Left lung (tissue), 10 donors: ENCODE results near the gene CELA3A. TPM values are rescaled to one million over a fixed set of nuclear protein-coding genes. Genes with fewer than 3 reads are reported as not detected.
A peak's percentile ranks its signal among the peaks of the same experiment; 100 is the strongest.
"Not testable (repeated sequence)": the region's sequence is repeated elsewhere in the genome, so short reads cannot be mapped to it uniquely, and the experiment has no call there.

Experiments
- ATAC-seq: fragments of 200-7000 bp; cut with Tn5 transposase; one replicate; pipeline ENCODE4 v1.9.1; 2020; ENCODE audit warnings: moderate library complexity
- DNase-seq, 4 donors: peaks; one replicate each; pipeline ENCODE4 v3.0.0-alpha.2; 2013 to 2020
- H3K27ac ChIP-seq, 2 donors: fragments of 200-600 bp; sonication (generic) in 1 of 2; one replicate each; pipeline versions ENCODE4 v1.5.0 to v1.8.0; 2020 to 2021
- H3K27me3 ChIP-seq, 2 donors: fragments of 200-600 bp; sonication (generic) in 1 of 2; one replicate each; pipeline versions ENCODE4 v1.5.0 to v1.8.0; 2020 to 2021
- H3K36me3 ChIP-seq, 2 donors: fragments of 200-600 bp; sonication (generic) in 1 of 2; one replicate each; pipeline versions ENCODE4 v1.5.0 to v1.8.0; 2020 to 2021
- H3K4me1 ChIP-seq, 2 donors: fragments of 200-600 bp; one replicate each; pipeline ENCODE4 v1.8.0; 2021
- H3K4me3 ChIP-seq, 2 donors: fragments of 200-600 bp; sonication (generic) in 1 of 2; one replicate each; pipeline versions ENCODE4 v1.5.0 to v1.8.0; 2020 to 2021; ENCODE audit warnings: mild to moderate bottlenecking in 1 of 2
- H3K9me3 ChIP-seq, 2 donors: fragments of 200-600 bp; sonication (generic) in 1 of 2; one replicate each; pipeline versions ENCODE4 v1.5.0 to v1.8.0; 2020 to 2021
- intact Hi-C, 2 donors: fragments of 100-400 bp; cut with DNase I; formaldehyde crosslinking; loops; one replicate each; pipeline versions ENCODE4 v1.11.2 to v1.14.2; 2022
- polyA plus RNA-seq, 6 donors: library from polyadenylated mRNA; unstranded; fragments of 120-200 nt; gene quantifications; one replicate each; pipeline ENCODE4 v1.2.1, GENCODE V29; 2013; ENCODE audit not compliant: insufficient read length in 6 of 6
- total RNA-seq, 2 donors: library from RNA; stranded (reverse); fragmentation: NEBNext Ultra II Directional; extraction: Animal tissue kit (Norgen Biotek cat#: 25700); gene quantifications; one replicate each; pipeline ENCODE4 v1.2.1, GENCODE V29; 2021
- TF ChIP-seq, protein P1 (sequence below), 2 donors: fragments of 200-600 bp; sonication (generic) in 1 of 2; IDR thresholded peaks; one replicate each; pipeline versions ENCODE4 v1.5.0 to v1.8.0; 2021; ENCODE audit warnings: antibody characterized with exemption in 2 of 2
- donor health status: DM: no; HTN: yes; CAD: no.
- donor health status: DM: no; HTN: no; CAD: no.

CELA3A gene
- total and polyA plus RNA-seq, 8 donors, result not detected

DNA sequence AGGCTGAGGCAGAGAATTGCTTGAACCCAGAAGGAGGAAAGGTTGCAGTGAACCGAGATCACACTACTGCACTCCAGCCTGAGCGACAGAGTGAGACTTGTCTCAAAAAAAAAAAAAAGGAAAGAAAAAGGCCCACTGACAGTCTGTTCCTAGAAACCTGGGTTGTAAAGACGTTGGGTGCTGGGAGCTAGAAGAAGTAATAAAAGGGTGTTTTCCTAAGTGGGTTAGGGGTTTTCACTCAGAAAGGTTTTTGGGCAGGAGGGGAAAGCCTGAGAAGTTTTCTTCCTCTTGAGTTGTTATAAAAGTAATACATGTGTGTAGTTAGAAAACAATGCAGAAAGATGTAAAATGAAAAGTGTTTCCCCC, 25.4 kb downstream of the CELA3A start:
- ATAC-seq, result no peak
- H3K27me3 ChIP-seq, result no peaks in the 10 kb centered on the region
- peaks cover 0 to 42% of the 10 kb centered on the region in 2 donors for H3K4me1 ChIP-seq
- H3K4me3 ChIP-seq, result no peak overlapping the region
- no peaks in the 10 kb centered on the region for H3K36me3 ChIP-seq
- no peak overlapping the region for H3K27ac ChIP-seq
- TF ChIP-seq, protein P1, sequence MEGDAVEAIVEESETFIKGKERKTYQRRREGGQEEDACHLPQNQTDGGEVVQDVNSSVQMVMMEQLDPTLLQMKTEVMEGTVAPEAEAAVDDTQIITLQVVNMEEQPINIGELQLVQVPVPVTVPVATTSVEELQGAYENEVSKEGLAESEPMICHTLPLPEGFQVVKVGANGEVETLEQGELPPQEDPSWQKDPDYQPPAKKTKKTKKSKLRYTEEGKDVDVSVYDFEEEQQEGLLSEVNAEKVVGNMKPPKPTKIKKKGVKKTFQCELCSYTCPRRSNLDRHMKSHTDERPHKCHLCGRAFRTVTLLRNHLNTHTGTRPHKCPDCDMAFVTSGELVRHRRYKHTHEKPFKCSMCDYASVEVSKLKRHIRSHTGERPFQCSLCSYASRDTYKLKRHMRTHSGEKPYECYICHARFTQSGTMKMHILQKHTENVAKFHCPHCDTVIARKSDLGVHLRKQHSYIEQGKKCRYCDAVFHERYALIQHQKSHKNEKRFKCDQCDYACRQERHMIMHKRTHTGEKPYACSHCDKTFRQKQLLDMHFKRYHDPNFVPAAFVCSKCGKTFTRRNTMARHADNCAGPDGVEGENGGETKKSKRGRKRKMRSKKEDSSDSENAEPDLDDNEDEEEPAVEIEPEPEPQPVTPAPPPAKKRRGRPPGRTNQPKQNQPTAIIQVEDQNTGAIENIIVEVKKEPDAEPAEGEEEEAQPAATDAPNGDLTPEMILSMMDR (IDR thresholded peaks at IDR 0.05), result no peak
- intact Hi-C loops, result no loop called here
- no peaks in the 10 kb centered on the region for H3K9me3 ChIP-seq
- DNase-seq, result no peak

DNA sequence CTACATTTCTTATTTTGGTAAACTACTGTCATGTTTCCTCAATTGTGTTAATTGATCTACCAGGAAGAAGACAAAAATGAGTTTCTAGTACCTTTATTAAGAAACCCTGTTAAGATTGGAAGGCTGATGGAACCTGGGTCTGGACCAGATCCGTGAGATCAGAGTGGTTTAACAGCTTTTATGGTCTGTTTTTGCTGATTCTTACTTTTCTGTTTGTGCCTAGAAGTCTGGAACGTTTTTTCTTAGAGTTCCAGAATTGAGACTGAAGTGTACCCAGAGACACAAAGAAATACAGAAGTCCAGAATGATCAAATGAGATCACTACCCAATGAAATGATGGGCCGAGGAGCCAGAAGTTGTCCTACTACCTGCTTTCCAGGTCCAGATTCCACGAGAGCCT, 28.6 kb downstream of the CELA3A start:
- ATAC-seq, result no peak
- Histone ChIP-seq H3K27ac (peak overlapping the region in 1 of 2 donors; percentile 14), H3K9me3 (no peaks in the 10 kb centered on the region), H3K36me3 (no peaks in the 10 kb centered on the region), H3K4me1 (peaks cover 0 to 31% of the 10 kb centered on the region in 2 donors), H3K27me3 (no peaks in the 10 kb centered on the region), H3K4me3 (no peak overlapping the region)
- TF ChIP-seq, protein P1 (IDR thresholded peaks at IDR 0.05), result no peak
- intact Hi-C loops, result no loop called here
- no peak for DNase-seq

DNA sequence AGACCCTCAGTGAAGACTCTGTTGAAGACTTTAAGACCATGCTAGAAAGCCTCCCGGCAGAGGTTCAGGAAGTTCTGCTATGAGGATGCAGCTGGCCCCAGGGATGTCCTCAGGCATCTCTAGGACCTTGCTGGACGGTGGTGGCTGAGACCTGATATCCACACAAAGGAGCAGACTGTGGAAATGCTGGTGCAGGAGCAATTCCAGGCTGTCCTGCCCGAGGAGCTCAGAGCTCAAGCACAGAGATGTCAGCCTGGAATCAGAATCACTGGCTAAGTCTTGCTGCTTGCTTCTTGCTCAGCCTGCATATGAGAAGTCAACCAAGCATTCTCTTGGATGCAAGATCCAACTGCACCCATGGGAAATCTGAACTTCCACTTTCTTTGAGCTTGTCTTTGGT, 29.0 kb downstream of the CELA3A start:
- no peak overlapping the region for H3K4me3 ChIP-seq
- H3K9me3 ChIP-seq, result no peaks in the 10 kb centered on the region
- H3K27ac ChIP-seq, result peak overlapping the region in 1 of 2 donors; percentile 75
- H3K4me1 ChIP-seq, result peaks cover 0 to 31% of the 10 kb centered on the region in 2 donors
- DNase-seq, result no peak
- TF ChIP-seq, protein P1 (IDR thresholded peaks at IDR 0.05), result no peak
- intact Hi-C loops, result no loop called here
- no peaks in the 10 kb centered on the region for H3K27me3 ChIP-seq
- no peak for ATAC-seq
- H3K36me3 ChIP-seq, result no peaks in the 10 kb centered on the region

DNA sequence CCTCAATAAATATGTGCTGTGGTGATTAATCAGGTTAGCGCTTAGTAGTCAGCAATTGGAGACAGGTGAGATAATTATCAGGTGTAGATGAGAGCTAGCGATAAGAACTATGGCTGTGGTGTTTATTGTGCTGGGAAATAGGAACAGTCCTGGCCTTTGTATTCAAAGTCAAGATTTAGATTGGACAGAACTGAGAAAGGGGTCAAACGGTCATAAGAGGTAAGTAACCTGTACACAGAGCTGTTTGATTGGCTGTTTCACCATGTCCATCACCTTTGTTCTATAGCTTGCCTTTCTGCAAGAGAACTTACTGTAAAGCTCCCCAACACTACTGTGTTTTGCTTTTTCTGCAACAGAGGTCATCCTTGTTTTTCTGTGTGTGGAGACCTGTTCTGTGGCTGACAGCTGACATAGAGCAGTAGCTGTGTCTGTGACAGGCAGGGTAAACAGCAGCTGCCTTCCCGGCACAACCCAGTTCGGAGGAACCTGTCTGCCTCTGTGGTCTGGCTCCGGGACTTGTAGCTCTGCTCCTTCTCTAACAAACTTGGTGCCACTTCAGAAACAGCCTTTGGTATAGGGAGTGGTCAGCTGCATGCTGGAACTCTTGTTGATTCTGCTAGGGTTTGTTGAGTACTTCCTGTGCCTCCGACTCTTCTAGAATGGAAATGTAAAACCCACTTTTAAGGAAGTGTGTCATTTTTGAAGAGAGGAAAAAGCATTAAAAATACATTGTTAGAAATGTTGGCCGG, 29.9 kb downstream of the CELA3A start:
- DNase-seq (peak in 1 of 4 donors; percentile 73), ATAC-seq (peak; percentile 91)
- H3K27me3 ChIP-seq, result no peaks in the 10 kb centered on the region
- TF ChIP-seq, protein P1 (IDR thresholded peaks at IDR 0.05), result no peak
- peak overlapping the region; percentile 57 to 75 for H3K27ac ChIP-seq
- H3K9me3 ChIP-seq, result no peaks in the 10 kb centered on the region
- H3K4me3 ChIP-seq, result no peak overlapping the region
- H3K4me1 ChIP-seq, result peaks cover 0 to 26% of the 10 kb centered on the region in 2 donors
- intact Hi-C loops, result no loop called here
- no peaks in the 10 kb centered on the region for H3K36me3 ChIP-seq

DNA sequence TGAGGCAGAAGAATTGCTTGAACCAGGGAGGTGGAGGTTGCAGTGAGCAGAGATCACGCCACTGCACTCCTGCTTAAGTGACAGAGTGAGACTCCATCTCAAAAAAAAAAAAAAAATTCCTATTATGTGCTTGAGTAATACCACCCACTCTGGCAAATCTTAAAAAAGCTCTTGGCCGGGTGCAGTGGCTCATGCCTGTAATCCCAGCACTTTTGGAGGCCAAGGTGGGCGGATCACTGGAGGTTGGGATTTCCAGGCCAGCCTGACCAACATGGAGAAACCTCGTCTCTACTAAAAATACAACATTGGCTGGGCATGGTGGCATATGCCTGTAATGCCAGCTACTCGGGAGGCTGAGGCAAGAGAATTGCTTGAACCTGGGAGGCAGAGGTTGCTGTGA, 33.4 kb downstream of the CELA3A start:
- ATAC-seq, intact Hi-C loops, H3K36me3 ChIP-seq, H3K4me3 ChIP-seq, H3K9me3 ChIP-seq, H3K27ac ChIP-seq, DNase-seq, H3K27me3 ChIP-seq: not testable (repeated sequence)
- peaks cover 4 to 36% of the 10 kb centered on the region in 2 donors for H3K4me1 ChIP-seq

DNA sequence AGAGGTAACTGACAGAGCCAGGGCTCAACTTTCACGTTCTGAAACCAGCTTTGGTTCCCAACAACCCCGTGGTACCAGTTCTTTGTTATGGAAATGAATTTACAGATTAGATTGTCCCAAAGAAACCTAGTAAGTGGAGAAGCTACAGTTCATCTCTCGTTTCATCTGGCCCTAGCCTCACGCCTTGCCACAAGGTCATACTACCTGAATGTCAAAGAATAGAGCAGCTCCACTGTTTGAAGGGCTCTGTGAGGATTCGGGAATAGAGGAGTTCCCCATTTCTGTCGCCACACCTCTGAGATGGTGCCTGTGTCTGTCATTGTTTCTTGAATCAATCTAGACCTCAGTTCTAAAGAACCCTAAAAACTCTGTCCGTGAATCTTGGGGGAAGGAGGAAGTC, 36.1 kb downstream of the CELA3A start:
- H3K27me3 ChIP-seq, result no peaks in the 10 kb centered on the region
- intact Hi-C loops, result no loop called here
- peaks cover 8 to 26% of the 10 kb centered on the region in 2 donors for H3K4me1 ChIP-seq
- H3K9me3 ChIP-seq, result no peaks in the 10 kb centered on the region
- H3K4me3 ChIP-seq, result no peak overlapping the region
- ATAC-seq (no peak), DNase-seq (no peak)
- TF ChIP-seq, protein P1 (IDR thresholded peaks at IDR 0.05), result no peak
- H3K36me3 ChIP-seq, result no peaks in the 10 kb centered on the region
- H3K27ac ChIP-seq, result peak overlapping the region in 1 of 2 donors; percentile 88
